GM19023 (cell line): ENCODE data around the gene HM13.
"Not testable (repeated sequence)": the region's sequence is repeated elsewhere in the genome, so short reads cannot be mapped to it uniquely, and the experiment has no call there.

ENCODE experiments used
- ATAC-seq: cut with Tn5 transposase; IDR thresholded peaks from one replicate; pipeline ENCODE4 v1.9.1; 2021; ENCODE audit warnings: mild to moderate bottlenecking, moderate library complexity; ENCODE audit not compliant: unreplicated experiment

HM13 gene

DNA sequence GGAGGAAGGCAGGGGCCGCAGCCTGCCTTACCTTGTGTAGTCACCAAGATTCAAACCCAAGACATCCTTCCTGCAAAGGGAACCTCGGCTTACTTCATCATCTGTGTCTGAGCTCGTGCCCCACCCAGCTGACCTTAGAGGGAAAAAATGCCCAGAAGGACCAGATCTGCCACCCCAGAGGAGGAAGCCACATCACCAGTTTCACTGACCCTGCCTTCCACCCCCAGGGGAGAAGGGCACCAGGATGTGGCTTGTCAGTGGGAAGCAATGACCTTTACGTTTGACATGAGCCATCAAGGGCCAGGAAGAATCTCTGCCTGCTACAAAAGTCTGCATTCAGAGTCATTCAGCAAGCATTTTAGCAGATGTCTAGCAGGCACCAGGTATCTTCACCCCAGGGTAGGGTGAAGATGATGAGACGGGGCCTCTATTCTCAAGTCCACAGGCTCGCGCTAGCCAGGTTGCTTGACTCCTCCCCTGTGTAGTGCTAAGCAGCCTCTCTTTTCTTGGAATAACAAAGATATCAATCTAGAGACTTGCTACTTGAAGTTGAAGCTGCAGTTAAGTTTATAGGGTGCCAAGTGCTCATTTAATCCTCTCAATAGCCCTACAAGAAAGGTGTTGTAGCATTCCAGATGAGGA, 28.1 kb downstream of the HM13 start:
- no peak for ATAC-seq

DNA sequence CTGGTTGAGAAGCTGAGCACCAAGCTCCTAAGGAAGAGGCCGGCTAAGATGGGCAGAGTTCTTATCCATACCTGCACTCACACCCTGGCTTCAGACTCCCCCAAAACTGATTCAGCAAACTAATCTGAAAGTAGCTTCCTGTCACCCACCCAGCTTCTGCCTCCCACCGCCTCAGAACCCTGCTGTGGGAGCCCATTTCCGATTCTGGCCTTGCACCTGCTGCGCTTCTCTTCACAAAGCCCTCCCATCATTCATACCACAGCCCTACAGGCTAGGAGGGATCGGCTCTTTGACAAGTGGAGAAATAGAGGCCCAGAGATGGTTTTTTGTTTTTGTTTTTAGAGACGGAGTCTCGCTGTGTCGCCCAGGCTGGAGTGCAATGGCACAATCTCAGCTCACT, 28.7 kb downstream of the HM13 start:
- no peak for ATAC-seq

DNA sequence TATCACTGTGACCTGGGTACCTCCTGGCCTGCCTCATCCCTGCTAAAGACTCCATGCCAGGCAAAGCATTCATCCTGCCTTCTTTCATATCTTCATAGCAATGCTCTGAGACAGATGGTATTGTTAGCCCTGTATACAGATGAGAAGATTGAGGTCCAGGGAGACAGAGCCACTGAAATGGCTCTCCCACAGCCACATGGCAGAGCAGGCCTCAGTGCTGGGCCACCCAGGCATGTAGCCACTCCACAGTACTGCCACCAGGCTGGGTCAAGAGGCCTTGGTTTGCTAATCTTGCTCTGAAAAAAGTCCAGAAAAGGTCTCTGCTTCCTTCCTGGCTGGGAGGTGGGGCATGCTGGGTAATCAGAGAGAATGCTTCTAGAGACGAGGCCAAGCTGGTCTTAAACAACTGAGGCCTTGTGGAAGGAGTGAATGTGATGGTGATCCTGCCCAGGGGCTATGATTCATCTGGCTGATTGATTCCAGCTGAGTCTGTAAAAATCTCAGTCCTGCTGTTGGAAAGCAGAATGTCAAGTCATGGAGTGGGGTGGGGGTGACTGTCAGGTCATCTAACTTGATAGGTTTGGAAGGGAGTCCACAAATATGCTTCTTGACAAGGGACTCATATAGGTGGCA, 29.8 kb downstream of the HM13 start:
- no peak for ATAC-seq

DNA sequence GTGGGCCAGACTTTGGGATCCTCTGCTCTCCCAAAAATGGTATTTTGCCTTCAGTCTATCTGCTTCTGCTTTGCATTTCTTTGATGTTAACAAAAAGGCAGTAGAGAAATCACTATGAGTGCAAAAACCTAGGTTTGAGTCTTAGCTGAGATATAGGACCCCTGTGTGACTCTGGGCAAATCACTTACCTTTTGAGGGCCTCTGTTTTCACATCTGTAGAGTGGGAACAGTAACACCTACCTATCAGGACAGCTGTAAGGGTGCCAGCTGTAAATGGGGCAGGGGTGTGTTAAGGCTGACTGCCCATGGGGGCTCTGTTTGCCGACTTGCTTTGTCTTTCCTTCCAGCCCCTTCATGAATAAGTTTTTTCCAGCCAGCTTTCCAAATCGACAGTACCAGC, 30.4 kb downstream of the HM13 start:
- no peak for ATAC-seq

DNA sequence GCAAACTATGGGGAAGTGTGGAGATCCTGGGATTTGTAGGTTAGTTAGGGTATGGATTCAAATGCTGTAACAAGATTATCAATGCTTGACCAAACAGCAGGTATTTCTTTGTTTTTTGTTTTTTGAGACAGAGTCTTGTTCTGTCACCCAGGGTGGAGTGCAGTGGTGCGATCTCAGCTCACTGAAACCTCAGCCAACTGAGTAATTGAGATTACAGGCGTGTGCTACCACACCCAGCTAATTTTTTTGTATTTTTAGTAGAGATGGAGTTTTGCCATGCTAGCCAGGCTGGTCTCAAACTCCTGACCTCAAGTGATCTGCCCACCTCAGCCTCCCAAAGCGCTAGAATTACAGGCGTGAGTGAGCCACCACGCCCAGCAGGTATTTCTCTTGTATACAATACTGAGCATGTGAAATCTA, 31.4 kb downstream of the HM13 start:
- not testable (repeated sequence) for ATAC-seq

DNA sequence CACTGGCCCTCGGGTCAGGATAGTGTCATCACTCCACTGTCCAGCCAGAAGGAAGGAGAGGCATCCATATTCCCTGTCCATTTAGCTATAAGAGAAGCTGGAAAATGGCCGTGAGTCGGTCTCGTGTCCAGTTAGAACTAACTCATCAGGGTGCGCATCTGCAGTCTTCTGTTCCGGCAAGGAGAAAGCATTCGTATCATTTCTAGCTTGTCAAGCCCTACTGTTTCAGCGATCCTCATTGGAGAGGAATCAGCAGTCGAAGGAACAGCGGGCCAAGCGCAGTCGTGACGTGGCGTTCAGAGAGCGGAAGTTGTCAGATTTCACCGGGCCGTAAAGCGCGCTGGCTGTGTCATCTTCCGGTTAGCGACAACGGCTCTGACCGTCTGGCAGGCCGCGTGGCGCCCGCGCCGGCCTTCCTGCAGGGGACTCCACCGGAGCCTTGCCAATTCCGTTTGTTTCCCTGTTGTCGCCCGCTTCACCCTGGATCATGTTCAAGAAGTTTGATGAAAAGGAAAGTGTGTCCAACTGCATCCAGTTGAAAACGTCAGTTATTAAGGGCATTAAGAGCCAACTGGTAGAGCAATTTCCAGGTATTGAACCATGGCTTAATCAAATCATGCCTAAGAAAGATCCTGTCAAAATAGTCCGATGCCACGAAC, 32.9 kb downstream of the HM13 start:
- peak; percentile 83 for ATAC-seq

DNA sequence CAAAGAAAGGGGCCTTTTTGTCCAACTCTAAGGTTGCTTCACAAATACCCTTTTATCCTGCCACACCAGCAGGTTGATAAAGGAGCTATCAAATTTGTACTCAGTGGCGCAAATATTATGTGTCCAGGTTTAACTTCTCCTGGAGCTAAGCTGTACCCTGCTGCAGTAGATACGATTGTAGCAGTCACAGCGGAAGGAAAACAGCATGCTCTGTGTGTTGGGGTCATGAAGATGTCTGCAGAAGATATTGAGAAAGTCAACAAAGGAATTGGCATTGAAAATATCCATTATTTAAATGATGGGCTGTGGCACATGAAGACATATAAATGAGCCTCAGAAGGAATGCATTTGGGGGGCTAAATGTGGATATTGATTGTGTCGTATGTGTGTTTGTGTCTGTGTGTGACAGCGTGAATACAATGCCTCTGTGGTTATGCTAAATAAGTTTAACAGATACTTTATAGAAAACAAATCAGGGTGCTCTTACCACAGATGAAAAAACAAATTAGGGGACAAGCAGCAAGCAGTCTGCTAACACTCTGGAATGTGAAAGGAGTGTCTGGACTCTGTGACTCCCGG, 33.6 kb downstream of the HM13 start:
- ATAC-seq: no peak

DNA sequence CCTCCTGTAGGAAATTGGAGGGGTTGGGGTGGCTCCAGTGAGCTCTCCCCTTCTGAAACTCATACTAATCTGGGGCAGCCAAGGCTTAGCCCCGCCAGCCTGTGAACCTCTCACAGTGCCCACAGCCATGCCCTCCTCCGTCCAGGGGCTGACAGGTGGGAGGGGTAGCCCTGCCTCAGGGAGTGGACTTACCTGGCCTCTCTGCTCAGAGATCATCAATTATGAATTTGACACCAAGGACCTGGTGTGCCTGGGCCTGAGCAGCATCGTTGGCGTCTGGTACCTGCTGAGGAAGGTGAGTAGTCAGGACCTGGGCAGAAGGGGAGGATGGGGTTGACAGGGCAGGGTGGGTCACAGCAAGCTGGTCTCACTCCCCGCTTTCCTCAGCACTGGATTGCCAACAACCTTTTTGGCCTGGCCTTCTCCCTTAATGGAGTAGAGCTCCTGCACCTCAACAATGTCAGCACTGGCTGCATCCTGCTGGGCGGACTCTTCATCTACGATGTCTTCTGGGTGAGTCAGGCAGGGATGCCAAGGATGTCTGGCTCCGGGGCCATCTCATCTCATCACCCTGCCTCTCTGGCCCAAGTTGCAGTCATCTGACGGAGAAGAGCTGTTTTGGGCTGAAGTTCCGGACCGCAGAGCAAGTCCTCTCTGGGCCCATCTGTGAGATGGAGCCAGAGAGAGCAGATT, 34.7 kb downstream of the HM13 start:
- ATAC-seq: no peak

DNA sequence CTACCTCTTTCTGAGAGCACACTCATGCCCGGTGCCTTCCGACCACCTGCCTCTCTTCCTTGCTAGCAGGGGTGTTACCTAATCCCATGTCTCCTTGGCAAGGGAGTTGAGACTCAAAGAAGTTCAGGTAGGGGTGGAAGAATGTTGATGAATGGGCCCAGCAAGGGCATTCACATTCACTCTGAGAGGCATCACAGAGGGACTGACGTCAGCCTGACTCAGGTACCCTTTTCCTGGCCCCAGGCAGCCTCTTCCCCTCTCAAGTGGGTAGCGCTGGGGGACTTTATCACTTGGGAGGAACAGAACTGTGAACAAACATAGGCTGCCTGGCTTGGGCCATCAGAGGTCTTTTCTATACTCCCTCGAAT, 35.3 kb downstream of the HM13 start:
- ATAC-seq: no peak

DNA sequence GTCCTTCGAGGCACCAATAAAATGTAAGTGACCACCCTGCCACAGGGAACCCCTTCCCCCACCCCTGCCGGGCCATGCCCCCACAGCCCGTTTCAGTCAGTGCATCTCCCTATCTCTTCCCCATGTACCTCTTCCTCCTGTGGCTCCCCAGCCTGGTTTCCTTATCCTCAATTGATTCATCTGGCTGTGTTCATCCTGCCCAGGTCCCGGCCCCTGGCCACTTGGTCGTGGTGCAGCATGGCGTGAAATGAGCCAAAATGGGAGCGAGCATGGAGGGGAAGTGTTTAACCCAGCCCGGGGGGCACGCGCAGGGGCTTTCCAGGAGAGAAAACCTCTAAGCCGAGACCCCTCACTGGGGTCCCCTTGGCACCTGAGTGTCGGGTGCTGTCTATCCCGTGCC, 35.9 kb downstream of the HM13 start:
- ATAC-seq: no peak

DNA sequence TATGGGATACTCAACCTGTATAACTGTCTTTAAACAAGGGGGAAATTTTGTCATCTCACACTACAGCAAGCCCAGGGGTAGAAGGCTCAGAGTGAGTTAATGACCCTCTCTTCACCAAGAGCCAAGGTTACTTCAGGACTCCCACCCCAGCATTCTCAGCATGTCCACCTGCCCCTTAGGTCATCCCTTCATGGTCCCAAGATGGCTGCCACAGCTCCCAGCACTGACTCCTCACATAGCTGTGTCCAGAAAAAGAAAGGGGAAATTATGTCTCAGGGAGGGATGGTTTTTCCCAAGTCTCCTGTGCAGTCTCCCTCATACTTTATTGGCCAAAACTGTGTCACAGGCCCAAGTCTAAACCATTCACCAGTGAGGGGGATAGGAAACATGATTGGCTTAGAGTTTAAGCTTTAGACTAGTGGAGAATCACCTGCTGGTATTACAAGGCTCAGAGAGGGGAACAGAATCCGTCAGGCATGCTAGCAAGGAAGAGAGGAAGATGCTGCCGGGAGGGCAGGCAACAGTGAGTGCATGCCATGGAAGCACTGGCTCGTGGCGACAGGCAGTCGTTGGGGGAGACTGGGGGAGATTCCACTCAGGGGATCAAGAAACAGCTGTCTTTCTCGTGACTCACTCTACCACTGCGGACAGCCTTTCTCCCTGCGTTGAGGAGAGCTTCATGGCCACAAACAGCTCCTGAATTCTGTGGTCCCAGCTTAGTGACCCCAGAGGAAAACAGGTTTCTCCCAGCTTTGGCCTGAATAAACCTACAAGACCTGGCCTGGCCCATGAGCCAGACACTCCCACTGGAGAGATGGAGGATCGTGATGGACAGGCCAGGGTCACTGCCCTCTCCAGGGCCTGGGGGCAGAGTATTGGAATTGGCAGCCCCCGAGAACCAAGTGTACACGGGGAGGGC, 37.2 kb downstream of the HM13 start:
- no peak for ATAC-seq

DNA sequence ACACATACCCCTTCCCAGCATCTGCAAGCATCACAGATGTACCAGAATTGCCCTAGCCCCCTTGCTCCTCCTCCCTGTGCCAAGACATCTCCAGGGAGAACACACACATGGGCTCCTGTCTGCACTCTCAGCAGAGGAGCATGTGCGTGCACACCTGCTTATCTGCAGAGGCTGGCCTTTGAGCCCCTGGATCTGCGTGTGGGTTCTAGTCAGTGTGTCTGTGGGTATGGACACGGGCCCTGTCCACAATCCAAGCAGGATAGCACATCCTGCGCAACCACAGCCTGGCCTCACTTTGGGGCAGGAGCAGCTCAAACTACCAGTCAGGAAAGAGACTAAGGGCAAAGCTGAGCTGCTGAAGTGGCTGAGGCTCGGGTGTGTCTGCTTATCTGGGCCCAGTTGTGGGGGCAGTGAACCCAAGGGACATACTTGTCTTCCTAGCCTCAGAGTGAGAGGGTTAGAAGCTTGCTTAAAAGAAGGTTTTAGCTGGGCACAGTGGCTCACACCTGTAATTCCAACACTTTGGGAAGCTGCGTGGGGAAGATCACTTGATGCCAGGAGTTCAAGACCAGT, 41.0 kb downstream of the HM13 start:
- no peak for ATAC-seq

DNA sequence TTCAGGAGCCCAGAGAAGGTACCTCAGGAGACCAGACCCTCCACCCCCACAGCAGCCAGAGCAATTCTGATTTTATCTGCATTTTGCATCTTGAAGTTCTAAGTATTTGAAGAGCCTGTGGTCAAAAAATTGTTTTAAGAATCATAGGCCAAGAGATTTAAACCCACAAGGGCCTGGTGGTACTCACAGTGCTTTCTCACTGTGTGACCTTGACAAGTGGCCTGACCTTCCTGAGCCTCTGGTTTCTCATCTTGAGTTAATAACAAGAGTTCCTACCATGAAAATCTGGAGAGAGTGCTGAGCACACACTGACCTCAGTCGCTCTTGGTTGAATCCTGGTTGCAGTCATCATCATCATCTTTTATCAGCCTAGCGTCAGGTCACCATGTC, 45.5 kb downstream of the HM13 start:
- peak; percentile 5 for ATAC-seq

DNA sequence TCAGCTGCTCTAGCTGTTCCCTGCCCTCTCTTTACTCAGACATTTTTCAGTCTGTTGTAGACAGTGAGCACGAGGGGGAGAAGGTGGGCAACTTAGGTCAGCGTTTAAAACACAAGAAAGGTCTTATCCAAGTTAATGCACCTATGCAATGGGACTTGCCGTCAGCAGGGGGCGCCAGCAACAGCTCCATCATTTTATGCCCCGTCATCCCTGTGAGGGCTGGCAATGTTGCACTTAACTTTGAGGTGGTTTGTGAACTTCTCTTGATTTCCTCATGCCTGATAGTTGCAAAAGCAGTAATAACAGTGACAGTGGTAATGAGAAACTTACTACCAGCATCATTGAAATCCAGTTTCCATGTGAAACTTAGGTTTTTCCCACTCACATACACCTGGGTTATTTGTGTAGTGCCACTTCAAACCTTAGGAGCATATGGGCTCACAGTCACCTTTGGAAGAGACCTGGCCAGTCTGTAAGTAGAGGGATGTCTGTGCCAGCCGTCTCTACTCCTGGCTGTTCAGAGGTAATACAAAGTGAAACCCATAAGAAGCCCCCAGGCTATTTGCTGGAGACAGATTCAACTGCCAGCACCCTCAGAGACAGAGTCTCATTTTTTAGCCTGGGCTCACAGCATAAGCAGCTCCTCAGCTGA, 46.0 kb downstream of the HM13 start:
- ATAC-seq: peak; percentile 54

DNA sequence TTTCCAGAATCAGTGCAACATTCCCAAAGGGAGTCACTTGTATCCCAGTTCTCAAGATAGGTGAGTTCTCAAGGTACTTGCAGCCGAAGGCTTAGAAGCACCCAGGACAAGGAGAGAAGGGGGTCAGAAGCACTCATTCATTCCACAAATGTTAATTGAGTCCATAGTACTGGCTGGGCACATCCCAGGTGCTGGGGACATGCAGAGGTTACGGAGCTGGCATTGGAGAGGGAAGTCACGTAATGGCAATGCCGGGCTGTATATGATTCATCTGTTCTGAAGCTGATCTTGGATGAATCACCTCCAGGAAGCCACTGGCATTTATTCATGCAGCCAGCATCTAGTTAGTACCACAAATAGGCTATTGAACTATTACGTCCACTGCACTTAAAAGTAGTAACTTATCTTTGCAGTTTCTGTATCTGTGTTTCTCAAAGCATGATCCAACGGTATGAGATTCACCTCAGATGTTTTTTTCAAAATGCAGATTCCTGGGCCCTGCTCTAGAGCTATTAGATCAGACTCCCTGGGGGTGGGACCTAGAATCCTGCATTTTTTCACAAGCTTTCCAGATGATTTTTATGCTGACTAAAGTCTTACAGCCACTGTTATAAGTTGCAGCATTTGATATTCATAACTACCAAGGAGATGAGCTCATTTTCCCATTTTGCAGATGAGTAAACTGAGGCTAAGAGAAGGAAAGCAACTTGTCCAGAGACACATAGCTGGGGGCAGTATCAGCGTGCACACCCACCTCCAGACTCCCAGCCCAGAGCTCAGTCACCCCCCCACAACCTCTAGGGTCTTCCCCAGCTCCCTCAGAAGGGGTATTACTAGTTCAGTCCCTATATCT, 46.7 kb downstream of the HM13 start:
- ATAC-seq: no peak

DNA sequence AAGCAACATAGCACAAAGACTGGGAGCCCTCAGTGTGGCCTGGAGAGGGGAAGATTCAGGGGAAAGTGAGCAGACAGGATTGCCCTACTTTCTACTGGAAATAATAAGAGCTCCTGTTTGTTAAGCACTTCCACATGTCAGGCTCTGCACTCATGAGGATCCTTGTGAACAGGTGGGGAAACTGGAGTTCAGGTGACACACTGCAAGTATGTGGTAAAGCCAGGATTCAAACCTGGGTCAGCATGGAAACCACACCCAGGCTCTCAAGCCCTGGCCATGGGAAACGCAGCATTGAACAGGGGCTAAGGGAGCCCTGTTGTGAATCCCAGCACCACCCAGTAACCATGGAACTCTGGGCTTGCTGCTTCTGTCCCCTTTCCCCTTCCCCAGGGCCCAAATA, 48.0 kb downstream of the HM13 start:
- no peak for ATAC-seq

DNA sequence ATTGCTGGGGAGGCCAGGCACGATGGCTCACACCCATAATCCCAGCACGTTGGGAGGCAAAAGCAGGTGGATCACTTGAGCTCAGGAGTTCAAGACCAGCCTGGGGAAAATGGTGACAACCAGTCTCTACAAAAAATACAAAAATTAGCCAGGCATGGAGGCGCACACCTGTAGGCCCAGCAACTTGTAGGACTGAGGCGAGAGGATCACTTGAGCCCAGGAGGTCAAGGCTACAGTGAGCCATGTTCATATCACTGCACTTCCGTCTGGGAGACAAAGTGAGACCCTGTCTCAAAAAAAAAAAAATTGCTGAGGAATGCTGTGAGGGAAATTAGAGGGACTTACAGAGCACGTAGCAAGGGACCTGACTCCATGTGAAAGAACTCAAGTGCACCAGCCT, 50.0 kb downstream of the HM13 start:
- no peak for ATAC-seq

DNA sequence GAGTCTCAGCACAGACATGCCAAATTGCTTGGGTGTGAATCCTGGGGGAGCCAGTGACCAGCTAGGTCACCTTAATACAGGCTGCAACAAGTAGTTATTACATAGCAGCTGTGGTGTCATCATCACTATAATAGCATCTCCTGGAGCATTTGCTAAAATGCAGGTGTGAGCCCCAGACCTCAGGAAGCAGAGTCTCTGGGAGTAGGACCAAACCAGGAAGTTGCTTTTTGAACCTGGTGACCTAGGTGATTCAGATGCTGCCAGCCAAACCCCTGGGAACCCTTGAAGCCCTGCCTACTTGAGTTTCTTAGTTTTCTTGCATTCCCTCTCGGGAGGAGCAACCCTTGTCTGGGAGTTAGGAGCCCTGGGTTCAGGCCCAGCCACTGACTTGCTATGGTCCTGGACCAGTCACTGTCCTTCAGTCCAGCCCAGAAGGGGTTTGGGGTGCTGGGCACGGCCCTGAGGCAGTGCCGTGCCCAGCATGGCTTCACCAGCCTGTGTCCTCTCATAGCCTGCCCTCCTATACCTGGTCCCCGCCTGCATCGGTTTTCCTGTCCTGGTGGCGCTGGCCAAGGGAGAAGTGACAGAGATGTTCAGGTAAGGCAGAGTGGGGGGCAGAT, 51.6 kb downstream of the HM13 start:
- no peak for ATAC-seq
